GM12878 (cell line): ENCODE measurements around the gene NELFB.

Experiments used
- MAX ChIP-seq: IDR thresholded peaks from 2 replicates; pipeline ENCODE4 v1.6.1; 2012; ENCODE audit warnings: low read depth, low read length, improper control_type of control experiment
- POU2F2 ChIP-seq: IDR thresholded peaks from 3 replicates; pipeline ENCODE4 v1.6.1; 2011; ENCODE audit warnings: low read depth, mild to moderate bottlenecking, low read length, borderline replicate concordance

GRCh38 chr9:137293094-137293481 is 38.0 kb downstream of the NELFB start:
- TF ChIP-seq MAX, result no peak
- TF ChIP-seq POU2F2, result no peak
